Measurements from ENCODE around the gene CREB3L1.

DNA sequence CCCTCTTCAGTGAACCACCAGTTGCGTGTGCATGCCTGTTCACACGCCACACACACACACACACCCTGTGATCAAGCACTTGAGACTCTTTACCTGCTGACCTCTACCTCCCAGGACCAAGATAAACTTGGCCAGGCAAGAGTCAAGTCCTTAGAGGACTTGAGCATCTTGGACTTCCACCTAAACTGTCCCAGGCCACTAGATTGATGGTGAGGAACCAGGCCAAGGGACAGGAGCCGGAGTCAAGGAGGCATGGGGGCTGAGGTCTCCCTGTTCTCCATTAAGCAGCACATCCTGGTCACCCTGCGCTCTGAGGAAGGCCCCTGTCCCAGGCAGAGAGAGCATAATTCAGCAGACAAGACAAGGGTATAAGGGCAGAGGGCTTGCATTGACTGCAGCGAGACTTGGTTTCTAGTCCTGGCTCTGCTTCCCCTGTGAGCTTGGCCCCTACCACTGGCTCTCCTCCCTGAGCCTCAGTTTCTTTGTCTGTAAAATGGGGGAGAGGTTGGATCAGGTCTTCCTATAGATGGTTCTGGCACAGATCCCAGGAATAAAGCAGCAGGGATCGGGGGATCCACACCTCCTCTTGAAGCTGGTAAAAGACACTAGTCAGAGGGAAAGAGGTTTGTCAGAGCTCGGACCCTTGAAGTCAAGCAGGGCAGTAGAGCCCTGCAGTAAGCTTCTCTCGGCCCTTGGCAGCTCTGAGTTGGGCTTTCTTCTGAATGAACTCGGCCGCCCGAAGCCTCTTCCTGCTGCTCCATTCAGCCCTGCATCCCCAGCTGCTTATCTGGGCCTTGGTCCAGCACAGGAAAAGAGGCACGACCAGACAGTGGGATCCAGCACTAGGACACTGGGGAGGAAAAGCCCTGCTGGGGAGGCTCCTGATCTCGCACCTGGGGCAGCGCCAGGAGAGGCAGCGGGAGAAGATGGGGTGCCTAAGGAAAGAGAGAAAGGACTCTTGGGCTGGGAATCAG is 2.0 kb downstream of the CREB3L1 start:
- TF ChIP-seq, protein P1, sequence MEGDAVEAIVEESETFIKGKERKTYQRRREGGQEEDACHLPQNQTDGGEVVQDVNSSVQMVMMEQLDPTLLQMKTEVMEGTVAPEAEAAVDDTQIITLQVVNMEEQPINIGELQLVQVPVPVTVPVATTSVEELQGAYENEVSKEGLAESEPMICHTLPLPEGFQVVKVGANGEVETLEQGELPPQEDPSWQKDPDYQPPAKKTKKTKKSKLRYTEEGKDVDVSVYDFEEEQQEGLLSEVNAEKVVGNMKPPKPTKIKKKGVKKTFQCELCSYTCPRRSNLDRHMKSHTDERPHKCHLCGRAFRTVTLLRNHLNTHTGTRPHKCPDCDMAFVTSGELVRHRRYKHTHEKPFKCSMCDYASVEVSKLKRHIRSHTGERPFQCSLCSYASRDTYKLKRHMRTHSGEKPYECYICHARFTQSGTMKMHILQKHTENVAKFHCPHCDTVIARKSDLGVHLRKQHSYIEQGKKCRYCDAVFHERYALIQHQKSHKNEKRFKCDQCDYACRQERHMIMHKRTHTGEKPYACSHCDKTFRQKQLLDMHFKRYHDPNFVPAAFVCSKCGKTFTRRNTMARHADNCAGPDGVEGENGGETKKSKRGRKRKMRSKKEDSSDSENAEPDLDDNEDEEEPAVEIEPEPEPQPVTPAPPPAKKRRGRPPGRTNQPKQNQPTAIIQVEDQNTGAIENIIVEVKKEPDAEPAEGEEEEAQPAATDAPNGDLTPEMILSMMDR (IDR thresholded peaks at IDR 0.05): no peak
- no peak for TF ChIP-seq POLR2A (IDR thresholded peaks at IDR 0.05)

All from right lobe of liver (tissue), 4 donors.